Prostate gland (tissue), 2 donors: ENCODE measurements around the gene TRNAU1AP.
"Not testable (repeated sequence)": the region's sequence is repeated elsewhere in the genome, so short reads cannot be mapped to it uniquely, and the experiment has no call there.

Experiments
- CTCF ChIP-seq, 4 experiments: fragments of 200-600 bp in 2 of 4; fragments of 450-650 bp in 2 of 4; sonication (generic) in 2 of 4; IDR thresholded peaks; 1 replicate in 3 of 4; 2 replicates in 1 of 4; pipeline ENCODE4 v1.5.1; 2016 to 2019; ENCODE audit warnings: antibody characterized with exemption in 4 of 4, mild to moderate bottlenecking in 2 of 4, moderate library complexity in 2 of 4
- POLR2A ChIP-seq: fragments of 450-650 bp; IDR thresholded peaks from one replicate; pipeline ENCODE4 v1.6.1; 2016; ENCODE audit warnings: antibody characterized with exemption, mild to moderate bottlenecking

- not testable (repeated sequence) for TF ChIP-seq CTCF (IDR thresholded peaks at IDR 0.05); POLR2A
Observed at GRCh38 chr1:28522537-28522936, 30.3 kb upstream of the TRNAU1AP start.
